K562 (cell line): ENCODE measurements around the gene CENPP. TPM values are rescaled to one million over a fixed set of nuclear protein-coding genes. Genes with fewer than 3 reads are reported as not detected.

Experiments
- ATAC-seq: fragments of 200-7000 bp; cut with Tn5 transposase; 3 replicates; pipeline ENCODE4 v1.9.1; 2020; ENCODE audit warnings: moderate library complexity
- BruUV-seq: library from RNA; stranded (reverse); fragments of 400-500 nt; replicated peaks from 2 replicates; lab custom pipeline; 2021; lab: Mats Ljungman, UMichigan
- CTCF ChIA-PET: fragments of 300-600 bp; formaldehyde crosslinking; extraction: SDS; loops from one replicate; lab custom pipeline; 2021; ENCODE audit warnings: low intra/inter-chr PET ratio; lab: Yijun Ruan, JAX
- POLR2A ChIA-PET: fragments of 300-600, 350-650 bp; sonication (Branson Sonifier 250); formaldehyde crosslinking; extraction: SDS; loops from one replicate; lab custom pipeline; 2021; ENCODE audit warnings: antibody characterized with exemption, inconsistent platforms; lab: Yijun Ruan, JAX
- DNase-seq, 4 experiments: peaks; one replicate each; pipeline versions ENCODE4 v3.0.0 to v3.0.0-alpha.2; 2011 to 2018; ENCODE audit warnings: low spot score in 3 of 4, mixed read lengths in 3 of 4; ENCODE audit errors: extremely low read depth in 1 of 4
- FAIRE-seq: peaks from 2 replicates; lab custom pipeline; 2011; peaks lifted over from hg19 to GRCh38; lab: Jason Lieb, UNC
- H2AFZ ChIP-seq: 2 replicates; pipeline ENCODE4 v1.6.0; 2011; ENCODE audit warnings: low read depth, low read length, control low read depth, inconsistent platforms
- H3K27ac ChIP-seq: fragments of 200-600 bp; 3 replicates; pipeline ENCODE4 v1.8.0; 2011; ENCODE audit warnings: low read depth, mild to moderate bottlenecking, control low read depth, inconsistent platforms, low read length, moderate library complexity, mixed read lengths; ENCODE audit errors: extremely low read depth
- H3K27me3 ChIP-seq, 2 experiments: fragments of 300-600 bp in 1 of 2; 2 replicates in 1 of 2; 3 replicates in 1 of 2; pipeline versions ENCODE4 v1.6.0 to v1.8.0; 2011; ENCODE audit warnings: inconsistent platforms in 2 of 2, low read length in 2 of 2, mild to moderate bottlenecking in 1 of 2, mixed read lengths in 1 of 2, moderate library complexity in 1 of 2; ENCODE audit not compliant: control insufficient read depth in 2 of 2, insufficient read depth in 2 of 2
- H3K36me3 ChIP-seq: fragments of 300-600 bp; 3 replicates; pipeline ENCODE4 v1.8.0; 2011; ENCODE audit warnings: mild to moderate bottlenecking, low read length, inconsistent platforms; ENCODE audit not compliant: control insufficient read depth, insufficient read depth
- H3K4me1 ChIP-seq, 2 experiments: fragments of 200-600 bp in 1 of 2; replicated peaks in 1 of 2; 2 replicates in 1 of 2; 3 replicates in 1 of 2; pipeline versions ENCODE4 v1.5.1 to v1.8.0; 2011; ENCODE audit warnings: inconsistent platforms in 2 of 2, low read length in 2 of 2, mild to moderate bottlenecking in 1 of 2, mixed read lengths in 1 of 2, moderate library complexity in 1 of 2; ENCODE audit not compliant: control insufficient read depth in 2 of 2, insufficient read depth in 2 of 2
- H3K4me2 ChIP-seq: 2 replicates; pipeline ENCODE4 v1.6.1; 2011; ENCODE audit warnings: low read length, control low read depth, inconsistent platforms, mixed read lengths; ENCODE audit not compliant: insufficient read depth
- H3K4me3 ChIP-seq: fragments of 200-600 bp; sonication (generic), shearing (Covaris generic); 2 replicates; pipeline ENCODE4 v1.5.1; 2016; ENCODE audit warnings: control low read depth, inconsistent platforms
- H3K79me2 ChIP-seq: fragments of 200-600 bp; 3 replicates; pipeline ENCODE4 v1.8.0; 2011; ENCODE audit warnings: low read length, inconsistent platforms; ENCODE audit not compliant: control insufficient read depth, insufficient read depth
- H3K9ac ChIP-seq, 2 experiments: 2 replicates each; pipeline versions ENCODE4 v1.6.0 to v1.6.1; 2011; ENCODE audit warnings: low read depth in 2 of 2, low read length in 2 of 2, control low read depth in 1 of 2, inconsistent platforms in 1 of 2, mild to moderate bottlenecking in 1 of 2, mixed read lengths in 1 of 2; ENCODE audit not compliant: insufficient read depth in 1 of 2
- H3K9me1 ChIP-seq: one replicate; pipeline ENCODE4 v1.6.0; 2011; ENCODE audit warnings: inconsistent platforms, mild to moderate bottlenecking, low read length, moderate library complexity; ENCODE audit not compliant: control insufficient read depth, insufficient read depth
- H3K9me3 ChIP-seq: replicated peaks from 2 replicates; pipeline ENCODE4 v1.5.1; 2011; ENCODE audit warnings: low read depth, low read length, inconsistent platforms; ENCODE audit not compliant: control insufficient read depth, insufficient read depth
- H4K20me1 ChIP-seq: replicated peaks from 2 replicates; pipeline ENCODE4 v1.6.1; 2011; ENCODE audit warnings: low read length, inconsistent platforms, mixed read lengths; ENCODE audit not compliant: control insufficient read depth, insufficient read depth
- GTF2F1 ChIP-seq: IDR thresholded peaks from 2 replicates; pipeline ENCODE4 v1.6.1; 2011; ENCODE audit warnings: low read depth, low read length, improper control_type of control experiment
- HNRNPUL1 ChIP-seq: fragments of 200-400 bp; formaldehyde crosslinking; IDR thresholded peaks from 2 replicates; pipeline ENCODE4 v1.6.1; 2017; ENCODE audit warnings: low read length
- KDM2B ChIP-seq: fragments of 250-450 bp; sonication (Bioruptor Pico); IDR thresholded peaks from 2 replicates; pipeline ENCODE4 v1.8.0; 2021; ENCODE audit warnings: mild to moderate bottlenecking, moderate library complexity
- ZBTB49 ChIP-seq: sonication (generic); formaldehyde crosslinking; IDR thresholded peaks from 2 replicates; pipeline ENCODE4 v1.8.0; 2022; ENCODE audit warnings: missing genetic modification reagents, mild to moderate bottlenecking, borderline replicate concordance
- WGBS: fragments of 100-300 bp; shearing (Covaris generic); methylation state at CpG from one replicate; pipeline ENCODE4 v1.1.6; 2016; ENCODE audit warnings: low coverage, mixed read lengths; ENCODE audit not compliant: insufficient coverage; ENCODE audit errors: missing lambda C conversion rate; 5-methylcytosine and 5-hydroxymethylcytosine counted together
- in situ Hi-C: fragments of 300-500 bp; cut with MboI; formaldehyde crosslinking; loops from 4 replicates; pipeline ENCODE4 v1.15.0; 2018; ENCODE audit warnings: inconsistent platforms, mixed read lengths
- intact Hi-C: fragments of 100-400 bp; cut with micrococcal nuclease; formaldehyde crosslinking; loops from 2 replicates; pipeline ENCODE4 v1.14.2; 2022
- polyA plus RNA-seq, 8 experiments: library from polyadenylated mRNA; depleted of rRNA in 4 of 8; stranded (reverse) in 5 of 8; unstranded in 3 of 8; fragments of >200 nt; fragmentation: Nextera tagmentation in 2 of 8; fragmentation: Illumina TruSeq in 1 of 8; extraction: Ambion mirVana in 2 of 8; extraction: Trizol in 1 of 8; gene quantifications; 2 replicates each; pipeline versions ENCODE4 v1.2.1 to v1.2.3, GENCODE V29; 2011 to 2014; ENCODE audit warnings: inconsistent platforms in 1 of 8, missing spikeins in 1 of 8
- total RNA-seq, 7 experiments: library from RNA; depleted of rRNA in 6 of 7; stranded (reverse); fragments of >200 nt in 6 of 7; fragmentation: Illumina TruSeq in 2 of 7; extraction: Trizol in 2 of 7; gene quantifications; 2 replicates each; pipeline versions ENCODE4 v1.2.1 to v1.2.3, GENCODE V29; 2011 to 2021; ENCODE audit warnings: low replicate concordance in 1 of 7

Gene CENPP
- total and polyA plus RNA-seq, 9 of the 15 experiments (the other 6 are each of a cell fraction or from before 2014, with no cell fraction given), result 8.0 to 28.5 (median 17.9) TPM

GRCh38 chr9:92631452-92632343 lies 305.9 kb downstream of the CENPP start:
- Histone ChIP-seq H3K9me3 (no peaks in the 10 kb centered on the region), H3K27ac (no peak overlapping the region), H3K4me2 (no peak overlapping the region), H3K27me3 (no peaks in the 10 kb centered on the region), H4K20me1 (no peaks in the 10 kb centered on the region), H3K9ac (no peak overlapping the region), H3K4me1 (peaks cover 0 to 5% of the 10 kb centered on the region in 2 experiments; a peak in 1 of 5 replicates), H3K9me1 (no peaks in the 10 kb centered on the region), H3K79me2 (no peaks in the 10 kb centered on the region), H2AFZ (no peak overlapping the region), H3K36me3 (peaks cover 51% of the 10 kb centered on the region), H3K4me3 (no peak overlapping the region)
- TF ChIP-seq GTF2F1 (no peak), ZBTB49 (CRISPR knock-in tag) (no peak), KDM2B (CRISPR knock-in tag) (no peak), HNRNPUL1 (no peak)
- POLR2A ChIA-PET, result no interaction called here
- DNase-seq, result no peak
- no TSS peak for BruUV-seq
- CTCF ChIA-PET, result interaction anchor here (0.5 kb wide), 1 partner anchor 1038 kb away, joined by 6 read pairs; no protein-coding TSS in a partner anchor
- intact Hi-C loops (loop anchor here (5.0 to 10.0 kb wide), 2 partner anchors 163 to 289 kb away; no protein-coding TSS in a partner anchor), in situ Hi-C loops (loop anchor here (10.0 kb wide), 1 partner anchor 307 kb away; the partner anchor contains the start of genes CENPP and NOL8)
- FAIRE-seq, result no peak
- no peak for ATAC-seq
- 91% methylated on average over 13 of the region's 13 CpGs for WGBS
